ENCODE results near the gene RAB34. TPM values are rescaled to one million over a fixed set of nuclear protein-coding genes. Genes with fewer than 3 reads are reported as not detected.

Gene RAB34
- polyA plus RNA-seq, 6 donors from 2014 or later: 11.6 to 22.6 (median 18.2) TPM

Other genes with a start within 250 kb of the RAB34 start
- not detected for gene SLC13A2, start 244.2 kb downstream of the RAB34 start, polyA plus RNA-seq (ENCODE audit: low read depth in 6 of 6)
- not detected for gene FOXN1, start 211.5 kb downstream of the RAB34 start, polyA plus RNA-seq (ENCODE audit: low read depth in 6 of 6)
- 10 to 100 TPM; 69.7 to 93.0 (median 75.3) TPM for gene UNC119, start 165.2 kb downstream of the RAB34 start, polyA plus RNA-seq (ENCODE audit: low read depth in 6 of 6)
- 10 to 100 TPM; 31.3 to 61.7 (median 46.0) TPM for gene PIGS, start 146.3 kb downstream of the RAB34 start, polyA plus RNA-seq (ENCODE audit: low read depth in 6 of 6)
- 10 to 100 TPM; 30.6 to 67.9 (median 48.3) TPM for gene ALDOC, start 141.0 kb downstream of the RAB34 start, polyA plus RNA-seq (ENCODE audit: low read depth in 6 of 6)
- 1 to 10 TPM in 1 of 6 donors, under 1 TPM in 4, not detected in 1; 0.26 to 1.1 (median 0.62) TPM for gene SPAG5, start 118.8 kb downstream of the RAB34 start, polyA plus RNA-seq (ENCODE audit: low read depth in 6 of 6)
- gene RSKR, start 103.7 kb downstream of the RAB34 start, polyA plus RNA-seq (ENCODE audit: low read depth in 6 of 6): under 1 TPM in 2 of 6 donors, not detected in 4; 0.09 to 0.20 TPM
- 10 to 100 TPM; 15.0 to 57.5 (median 40.8) TPM for gene BLTP2, start 72.7 kb downstream of the RAB34 start, polyA plus RNA-seq (ENCODE audit: low read depth in 6 of 6)
- gene SDF2, start 56.0 kb downstream of the RAB34 start, polyA plus RNA-seq (ENCODE audit: low read depth in 6 of 6): 10 to 100 TPM; 46.0 to 76.5 (median 61.7) TPM
- gene SUPT6H, start 55.7 kb downstream of the RAB34 start, polyA plus RNA-seq (ENCODE audit: low read depth in 6 of 6): 10 to 100 TPM in 1 of 6 donors, 1 to 10 TPM in 5; 4.6 to 19.5 (median 7.4) TPM
- 1 to 10 TPM in 3 of 6 donors, under 1 TPM in 2, not detected in 1; 0.29 to 2.3 (median 1.1) TPM for gene PROCA1, start 6.0 kb downstream of the RAB34 start, polyA plus RNA-seq (ENCODE audit: low read depth in 6 of 6)
- gene RPL23A, start 2.1 kb upstream of the RAB34 start, polyA plus RNA-seq (ENCODE audit: low read depth in 6 of 6): 1,000 to 10,000 TPM; 5,077 to 6,780 (median 5,627) TPM
- 1 to 10 TPM in 1 of 6 donors, under 1 TPM in 1, not detected in 4; 0.93 to 1.2 TPM for gene TLCD1, start 8.4 kb upstream of the RAB34 start, polyA plus RNA-seq (ENCODE audit: low read depth in 6 of 6)
- gene NEK8, start 10.9 kb upstream of the RAB34 start, polyA plus RNA-seq (ENCODE audit: low read depth in 6 of 6): 10 to 100 TPM; 14.5 to 26.1 (median 19.6) TPM
- 10 to 100 TPM in 4 of 6 donors, 1 to 10 TPM in 2; 5.4 to 17.1 (median 12.0) TPM for gene TRAF4, start 26.1 kb upstream of the RAB34 start, polyA plus RNA-seq (ENCODE audit: low read depth in 6 of 6)
- 10 to 100 TPM in 2 of 6 donors, 1 to 10 TPM in 4; 6.6 to 19.4 (median 8.2) TPM for gene FAM222B, start 124.9 kb upstream of the RAB34 start, polyA plus RNA-seq (ENCODE audit: low read depth in 6 of 6)
- gene ERAL1, start 137.1 kb upstream of the RAB34 start, polyA plus RNA-seq (ENCODE audit: low read depth in 6 of 6): 10 to 100 TPM; 37.0 to 50.3 (median 46.2) TPM
- gene FLOT2, start 179.9 kb upstream of the RAB34 start, polyA plus RNA-seq (ENCODE audit: low read depth in 6 of 6): 100 to 1,000 TPM; 431 to 655 (median 460) TPM
- gene DHRS13, start 185.2 kb upstream of the RAB34 start, polyA plus RNA-seq (ENCODE audit: low read depth in 6 of 6): 10 to 100 TPM in 5 of 6 donors, 1 to 10 TPM in 1; 9.4 to 17.3 (median 11.5) TPM
- gene PHF12, start 233.7 kb upstream of the RAB34 start, polyA plus RNA-seq (ENCODE audit: low read depth in 6 of 6): 10 to 100 TPM in 1 of 6 donors, 1 to 10 TPM in 4, under 1 TPM in 1; 0.71 to 11.8 (median 5.5) TPM

Measured in naive B cell (primary cell).